Stimulated activated CD4-positive, alpha-beta T cell treated with anti-CD3 and anti-CD28 coated beads, Interleukin-2, amount 100 ng/mL, for 48 hours (primary cell): ENCODE measurements around the gene ATXN2.
"Not testable (repeated sequence)": the region's sequence is repeated elsewhere in the genome, so short reads cannot be mapped to it uniquely, and the experiment has no call there.

ENCODE experiments used
- DNase-seq, 2 donors: peaks; one replicate each; pipeline ENCODE4 v3.0.0-alpha.2; 2020

Gene ATXN2

DNA sequence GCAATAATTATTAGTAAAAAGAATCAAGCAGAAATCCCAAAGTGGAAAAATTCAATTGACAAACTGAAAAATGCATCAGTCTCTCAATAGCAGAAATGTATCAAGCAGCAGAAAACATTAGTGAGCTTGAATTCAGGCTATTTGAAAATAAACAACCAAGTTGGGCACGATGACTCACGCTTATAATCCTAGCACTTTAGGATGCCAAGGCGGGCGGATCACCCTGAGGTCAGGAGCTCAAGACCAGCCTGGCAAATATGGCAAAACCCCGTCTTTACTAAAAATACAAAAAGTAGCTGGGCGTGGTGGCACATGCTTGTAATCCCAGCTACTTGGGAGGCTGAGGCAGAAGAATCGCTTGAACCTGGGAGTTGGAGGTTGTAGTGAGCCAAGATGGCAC is 106.1 kb downstream of the ATXN2 start:
- not testable (repeated sequence) for DNase-seq

GRCh38 chr12:111488798-111489197 is 110.3 kb downstream of the ATXN2 start:
- DNase-seq = no peak

DNA sequence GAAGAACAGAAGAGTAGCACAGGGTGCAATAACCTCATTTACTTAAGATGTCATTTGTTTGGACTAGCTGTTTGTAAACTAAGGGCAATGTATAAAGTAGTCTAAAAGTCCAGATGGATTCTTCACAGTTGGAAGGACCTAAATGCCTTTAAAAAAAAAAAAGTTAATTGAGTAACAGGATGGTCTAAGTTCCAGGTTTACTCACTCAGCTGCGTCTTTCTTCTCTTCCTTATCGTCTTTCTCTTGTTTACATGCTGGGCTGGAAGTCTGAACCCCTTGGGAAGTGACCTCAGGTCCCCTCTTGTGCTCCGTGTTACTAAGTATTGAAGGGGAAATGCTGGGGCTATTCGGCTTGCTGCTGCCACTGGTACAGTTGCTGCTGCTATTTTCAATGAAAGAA is 110.8 kb downstream of the ATXN2 start:
- no peak for DNase-seq

- DNase-seq = no peak
These were observed 116.7 kb downstream of the ATXN2 start for GRCh38 chr12:111482462-111482861.

- DNase-seq = no peak
These were observed 127.9 kb downstream of the ATXN2 start for GRCh38 chr12:111471236-111471635.

GRCh38 chr12:111469401-111469800 is 129.7 kb downstream of the ATXN2 start:
- no peak for DNase-seq

- no peak for DNase-seq
These were observed 131.3 kb downstream of the ATXN2 start for GRCh38 chr12:111467857-111468241.

DNA sequence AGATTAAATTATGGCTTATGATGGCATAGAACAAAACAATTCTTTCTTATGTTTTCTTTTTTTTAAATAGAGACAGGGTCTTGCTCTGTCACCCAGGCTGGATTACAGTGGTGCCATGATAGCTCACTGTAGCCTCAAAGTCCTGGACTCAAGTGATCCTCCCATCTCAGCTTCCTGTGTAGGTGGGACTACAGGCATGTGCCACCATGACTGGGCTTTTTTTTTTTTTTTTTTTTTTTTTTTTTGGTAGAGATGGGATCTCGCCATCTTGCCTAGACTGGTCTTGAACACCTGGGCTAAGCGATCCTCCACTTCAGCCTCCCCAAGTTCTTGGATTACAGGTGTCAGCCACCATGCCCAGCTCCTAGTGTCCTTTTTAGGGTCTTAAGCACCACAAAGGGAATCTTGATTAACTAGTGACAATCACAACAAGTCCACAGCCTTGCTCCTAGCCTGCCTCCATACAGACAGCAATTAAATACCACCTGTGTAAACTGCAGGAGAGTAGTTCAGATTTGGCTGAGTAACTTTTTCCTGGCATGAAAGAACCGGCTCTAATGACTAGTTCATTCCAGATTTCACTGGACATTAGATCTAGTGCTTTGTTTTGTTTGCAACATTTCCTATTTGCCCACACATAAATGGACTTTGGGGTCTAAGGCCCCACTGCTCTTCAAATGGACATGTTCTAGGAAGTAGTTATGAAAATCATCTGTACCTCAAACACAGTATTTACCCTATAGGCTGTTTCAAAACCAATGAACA is 131.8 kb downstream of the ATXN2 start:
- no peak for DNase-seq

DNA sequence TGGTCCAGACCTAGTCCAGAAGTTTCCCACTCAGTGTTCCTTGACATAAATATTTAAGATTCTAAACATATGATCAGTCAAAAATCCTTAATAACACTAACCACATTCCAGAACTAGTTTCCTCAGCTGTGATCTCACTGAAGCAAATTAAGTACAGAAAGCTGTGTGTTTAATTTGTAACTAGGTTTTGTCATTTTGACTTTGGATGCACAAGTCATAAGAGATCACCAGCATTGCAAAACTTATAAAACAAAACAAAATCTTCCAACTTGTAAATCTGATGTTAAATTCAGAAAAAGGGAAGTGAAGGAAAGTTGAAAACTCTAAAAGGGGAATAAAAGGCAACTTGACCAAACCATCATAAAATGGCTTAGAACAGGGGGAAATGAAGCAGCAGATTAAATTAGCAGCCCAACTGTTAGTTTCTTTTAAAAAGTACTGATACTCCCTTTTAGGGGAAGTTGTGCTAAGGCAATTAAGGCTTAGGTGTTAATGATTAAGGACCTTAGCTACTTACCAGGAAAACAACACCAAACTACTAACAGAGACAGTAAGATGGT is 136.8 kb downstream of the ATXN2 start:
- DNase-seq = no peak

- not testable (repeated sequence) for DNase-seq
These were observed 139.0 kb downstream of the ATXN2 start for GRCh38 chr12:111460111-111460510.

DNA sequence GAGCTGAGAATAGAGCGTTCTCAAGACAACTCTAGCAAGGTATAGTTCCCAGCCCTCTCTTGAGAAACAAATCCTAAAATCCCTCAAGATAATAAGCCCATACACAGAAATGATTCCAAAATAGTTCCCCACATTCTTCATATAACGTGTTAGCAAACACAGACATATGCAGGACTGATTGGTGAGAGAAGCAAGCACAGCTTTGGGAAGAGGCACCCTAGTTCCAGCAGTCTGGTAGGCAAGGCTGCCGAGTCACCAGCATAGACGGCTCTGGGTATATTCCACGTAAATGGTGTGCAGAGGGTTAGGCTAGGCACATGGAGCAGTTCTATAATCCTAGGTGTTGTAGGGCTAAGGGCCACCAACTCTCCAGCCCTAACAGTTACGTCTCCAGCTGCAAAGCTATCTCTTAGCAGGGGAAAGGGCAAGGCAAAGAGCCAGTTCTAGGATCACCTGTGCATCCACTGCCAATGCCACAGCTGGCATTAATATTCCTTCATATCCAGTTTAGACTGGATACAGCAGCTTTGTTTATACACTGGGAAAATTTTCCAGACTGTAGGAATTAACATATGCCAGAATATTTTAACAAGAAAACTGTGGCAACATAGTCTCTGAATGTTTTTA is 140.5 kb downstream of the ATXN2 start:
- no peak for DNase-seq

DNA sequence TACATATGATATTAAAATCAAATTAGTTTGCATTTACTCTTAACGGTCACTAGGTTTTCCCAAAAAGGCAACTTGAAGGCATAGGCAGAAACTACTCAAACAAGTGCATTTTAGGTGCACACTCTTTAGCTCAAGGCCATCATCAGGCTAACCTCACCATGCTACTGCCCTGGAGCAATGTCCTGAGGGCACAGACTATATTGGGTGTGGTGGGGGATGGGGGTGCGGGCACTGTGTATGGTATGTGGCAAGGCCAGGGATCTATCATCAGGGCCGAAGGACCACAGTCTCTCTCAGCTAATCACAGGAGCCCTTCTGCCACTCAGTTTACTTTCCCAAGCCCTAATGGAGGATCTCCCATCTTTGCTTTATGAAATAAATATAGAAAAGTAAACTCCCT is 141.5 kb downstream of the ATXN2 start:
- no peak for DNase-seq

DNA sequence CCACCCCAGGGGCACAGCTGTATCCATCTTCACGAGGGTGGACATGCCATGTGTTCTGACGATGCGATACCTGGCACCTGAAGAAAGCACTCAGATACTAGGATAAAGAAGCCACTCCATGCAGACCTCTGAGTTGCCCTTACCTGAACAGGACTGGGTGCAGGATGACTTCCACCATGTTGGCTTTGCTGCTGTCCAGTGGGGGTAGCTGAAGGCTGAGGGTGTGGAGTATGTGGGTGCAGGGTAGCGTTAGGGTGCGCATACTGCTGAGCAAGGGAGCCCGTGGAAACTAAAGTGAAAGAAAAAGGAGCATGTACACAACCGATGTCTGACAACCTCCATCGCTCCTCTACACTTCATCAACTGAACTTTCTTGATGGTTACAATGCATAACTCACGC is 142.0 kb downstream of the ATXN2 start:
- DNase-seq = no peak

DNA sequence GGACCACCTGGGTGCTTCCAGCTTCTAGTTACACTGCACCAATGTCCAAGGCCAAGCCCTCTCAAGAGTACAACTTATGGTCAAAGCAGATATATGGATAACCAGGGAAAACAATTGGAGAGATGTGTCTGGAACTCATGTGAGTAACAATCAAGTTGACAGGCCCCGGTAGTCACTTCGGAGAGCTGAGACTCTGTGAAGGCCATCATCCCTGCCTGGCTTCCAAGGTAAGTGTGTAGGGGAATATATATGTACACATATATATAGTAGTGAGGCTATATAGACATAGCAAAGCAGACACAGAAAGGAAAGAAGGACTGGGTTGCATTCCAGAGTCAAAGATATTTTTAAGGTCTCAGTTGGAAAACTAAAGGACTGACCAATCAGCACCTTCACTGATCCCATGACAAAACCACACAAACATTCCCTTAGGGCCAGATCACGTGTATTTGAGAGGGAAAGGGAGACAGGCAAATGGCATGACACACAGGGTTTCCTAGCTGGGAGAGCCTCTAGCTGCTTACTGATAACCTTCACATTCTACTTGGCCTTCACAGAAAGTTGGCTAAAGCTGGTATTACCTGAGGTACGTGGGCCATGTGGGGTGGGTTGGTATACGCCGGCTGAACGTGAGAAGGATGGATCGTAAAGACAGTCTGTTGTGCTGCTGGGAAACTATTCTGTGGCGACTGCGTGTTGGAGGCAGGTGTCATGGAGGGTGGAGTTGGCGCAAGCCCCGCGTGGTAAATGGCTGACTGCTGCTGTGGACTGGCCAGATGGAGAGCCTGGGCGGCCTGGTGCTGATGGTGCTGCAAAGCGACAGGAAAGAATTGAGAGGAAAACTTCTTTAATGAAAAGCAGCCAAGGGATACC is 143.4 kb downstream of the ATXN2 start:
- DNase-seq = no peak

DNA sequence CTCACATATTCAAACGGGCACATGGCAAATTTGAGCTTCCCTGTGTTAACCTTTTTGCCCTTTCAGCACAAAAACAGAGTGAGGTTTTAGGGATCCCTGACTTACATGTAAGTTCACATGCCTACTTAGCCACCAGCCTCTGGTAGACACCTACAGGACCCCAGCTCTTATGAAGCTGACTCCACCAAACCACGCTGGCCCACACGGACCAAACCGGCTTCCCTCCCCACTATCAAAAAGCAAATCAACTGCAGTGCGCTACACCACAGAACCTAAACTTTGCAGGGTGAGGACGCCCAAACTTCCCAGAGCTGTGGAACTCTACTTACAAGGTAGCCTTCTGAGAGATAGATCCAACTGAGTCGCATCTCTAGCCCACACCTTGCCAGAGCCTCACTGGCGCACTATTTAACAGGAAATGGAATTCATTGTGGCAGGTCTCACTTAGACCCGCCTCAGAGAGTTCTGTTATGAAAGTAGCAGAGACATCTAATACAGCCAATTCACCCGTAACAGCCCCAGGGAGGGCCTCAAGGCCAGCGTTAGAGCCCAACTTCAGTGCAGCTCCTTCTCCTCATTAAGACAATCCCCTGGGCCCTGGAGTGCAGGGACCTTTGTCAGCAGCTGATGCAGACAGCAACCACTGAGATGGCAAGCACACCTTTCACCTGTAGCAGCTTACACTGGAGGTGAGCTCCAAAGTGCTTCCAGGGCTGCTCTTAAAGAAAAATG is 144.2 kb downstream of the ATXN2 start:
- DNase-seq = no peak

- DNase-seq = no peak
These were observed 144.8 kb downstream of the ATXN2 start for GRCh38 chr12:111454311-111454710.

DNA sequence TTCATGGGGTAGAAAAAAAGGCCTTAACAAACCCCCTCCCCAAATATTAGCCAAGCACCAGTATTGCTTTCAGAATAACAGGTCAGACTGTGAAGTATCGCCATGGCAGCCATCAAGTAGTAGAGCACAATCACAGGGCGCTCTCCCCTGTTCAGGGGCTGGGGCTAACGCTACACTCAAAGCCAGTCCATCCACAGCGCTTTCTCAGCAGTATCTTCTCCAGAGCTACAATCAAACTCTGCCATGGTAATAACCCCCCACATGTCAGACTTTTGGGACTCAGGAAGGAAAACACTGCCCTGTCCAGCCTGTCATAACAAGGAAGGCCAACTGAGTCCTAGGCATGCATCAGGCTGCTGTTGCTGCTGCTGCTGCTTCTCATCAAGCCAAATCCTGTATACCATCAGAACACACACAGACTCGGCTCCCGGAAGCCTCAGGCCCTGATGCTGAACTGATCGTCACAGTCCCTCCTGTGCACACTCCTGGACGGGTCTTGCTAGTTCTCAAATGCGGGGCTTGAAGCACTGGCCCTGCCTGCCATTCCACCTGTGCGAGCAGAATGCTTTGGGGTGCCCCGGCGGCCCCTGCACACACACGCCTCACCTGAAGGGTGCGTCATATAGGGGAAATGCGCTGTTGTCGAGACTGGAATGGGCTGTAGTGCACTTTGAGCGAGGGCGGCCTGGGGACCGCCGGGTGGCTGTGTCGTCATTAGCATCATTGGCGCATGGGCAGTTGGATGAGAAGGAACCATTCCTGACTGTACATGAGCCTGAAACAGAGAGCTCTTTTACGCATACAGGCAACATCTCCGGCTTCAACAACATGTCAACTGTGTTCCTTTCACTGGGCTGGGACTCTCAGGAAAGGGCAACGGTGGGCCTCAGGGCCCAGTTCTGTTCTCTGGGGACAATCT is 145.8 kb downstream of the ATXN2 start:
- no peak for DNase-seq

- no peak for DNase-seq
These were observed 147.4 kb downstream of the ATXN2 start for GRCh38 chr12:111451649-111452129.

- DNase-seq = no peak
These were observed 147.9 kb downstream of the ATXN2 start for GRCh38 chr12:111451232-111451631.

DNA sequence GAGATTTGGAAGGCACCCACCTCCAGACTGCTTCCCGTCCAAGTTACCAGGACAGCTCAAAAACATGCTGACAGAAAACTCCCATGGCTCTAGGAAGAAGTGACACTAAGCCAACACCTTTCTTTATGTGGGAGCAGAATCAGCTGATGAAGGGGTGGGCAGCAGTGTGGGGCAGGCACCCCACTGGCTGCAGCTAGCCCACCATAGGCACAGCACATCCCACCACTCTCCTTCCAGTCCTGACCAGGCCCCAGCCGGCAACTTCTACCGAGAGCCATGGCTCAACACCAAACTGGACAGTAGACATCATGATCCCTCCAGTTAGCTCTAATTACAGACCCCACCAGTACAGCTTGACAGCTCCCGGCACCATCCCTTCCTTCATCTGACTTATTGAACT is 148.4 kb downstream of the ATXN2 start:
- DNase-seq = no peak
